ENCODE data around the gene IQGAP1. TPM values are rescaled to one million over a fixed set of nuclear protein-coding genes. Genes with fewer than 3 reads are reported as not detected.

IQGAP1 gene
- total RNA-seq, 1 experiment from 2014 or later: 106 TPM

DNA sequence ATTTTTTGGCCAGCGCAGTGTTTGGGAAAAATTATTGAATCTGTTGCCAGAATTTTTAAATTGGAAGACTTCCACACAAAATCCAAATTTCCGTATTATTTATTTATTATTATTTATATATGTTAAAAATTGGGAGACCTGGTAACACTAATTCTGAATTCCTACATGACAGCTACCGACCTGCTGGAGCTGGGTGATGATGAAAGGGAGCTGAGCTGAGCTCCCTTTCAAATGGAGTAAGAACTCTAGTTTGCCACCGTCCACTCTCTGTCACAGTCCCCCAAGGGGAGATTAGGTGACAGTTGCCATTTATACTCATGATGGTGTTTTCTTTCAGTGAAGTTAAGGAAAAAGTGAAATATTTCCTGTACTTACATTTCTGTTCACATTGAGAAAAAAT is 143.1 kb downstream of the IQGAP1 start:
- POLR2A ChIA-PET: no interaction called here
- Mint-ChIP-seq H3K27ac (no peak overlapping the region), H3K4me3 (peak overlapping the region; percentile 83)

DNA sequence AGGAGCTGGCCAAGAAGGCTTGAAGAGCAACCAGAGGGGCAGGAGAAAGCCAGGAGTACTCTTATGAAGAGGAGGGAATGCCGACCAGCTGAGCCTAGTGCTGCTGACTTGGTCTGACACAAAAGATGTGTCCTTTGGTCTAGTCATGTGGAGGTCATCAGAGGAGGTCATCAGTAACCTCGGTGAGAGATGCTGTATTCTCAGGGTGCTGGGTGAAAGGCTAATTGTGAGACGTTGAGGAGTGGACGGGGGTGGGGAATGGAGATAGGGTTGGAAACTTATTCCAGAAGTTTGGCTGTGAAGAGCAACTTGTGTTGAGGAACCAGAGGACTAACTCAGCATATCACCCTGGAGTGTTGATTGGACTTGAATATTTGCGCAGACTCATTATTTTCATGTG is 147.2 kb downstream of the IQGAP1 start:
- no peak overlapping the region for H3K4me3 Mint-ChIP-seq
- no peak for ATAC-seq
- POLR2A ChIA-PET: no interaction called here
- H3K27ac Mint-ChIP-seq: no peak overlapping the region
- peaks cover 33% of the 10 kb centered on the region for H3K27me3 Mint-ChIP-seq (ENCODE audit: low read depth)
- CTCF ChIA-PET: interaction anchor here (1.4 to 1.7 kb wide), 2 partner anchors 113 to 215 kb away, joined by 3 to 5 read pairs; no protein-coding TSS in a partner anchor
- H3K9me3 Mint-ChIP-seq: no peaks in the 10 kb centered on the region
- DNase-seq (ENCODE audit: low spot score): no peak
- H3K4me1 Mint-ChIP-seq: peaks cover 8% of the 10 kb centered on the region
- no peak for TF ChIP-seq NR1H2 (CRISPR knock-in tag; IDR thresholded peaks at IDR 0.05)
- TF ChIP-seq GRHL2 (CRISPR knock-in tag; IDR thresholded peaks at IDR 0.05; ENCODE audit: insufficient replicate concordance, severe bottlenecking): no peak
- TF ChIP-seq SOX15 (CRISPR knock-in tag; IDR thresholded peaks at IDR 0.05): no peak
- TF ChIP-seq NFE2L1 (CRISPR knock-in tag; IDR thresholded peaks at IDR 0.05): no peak
- TF ChIP-seq, protein P1, sequence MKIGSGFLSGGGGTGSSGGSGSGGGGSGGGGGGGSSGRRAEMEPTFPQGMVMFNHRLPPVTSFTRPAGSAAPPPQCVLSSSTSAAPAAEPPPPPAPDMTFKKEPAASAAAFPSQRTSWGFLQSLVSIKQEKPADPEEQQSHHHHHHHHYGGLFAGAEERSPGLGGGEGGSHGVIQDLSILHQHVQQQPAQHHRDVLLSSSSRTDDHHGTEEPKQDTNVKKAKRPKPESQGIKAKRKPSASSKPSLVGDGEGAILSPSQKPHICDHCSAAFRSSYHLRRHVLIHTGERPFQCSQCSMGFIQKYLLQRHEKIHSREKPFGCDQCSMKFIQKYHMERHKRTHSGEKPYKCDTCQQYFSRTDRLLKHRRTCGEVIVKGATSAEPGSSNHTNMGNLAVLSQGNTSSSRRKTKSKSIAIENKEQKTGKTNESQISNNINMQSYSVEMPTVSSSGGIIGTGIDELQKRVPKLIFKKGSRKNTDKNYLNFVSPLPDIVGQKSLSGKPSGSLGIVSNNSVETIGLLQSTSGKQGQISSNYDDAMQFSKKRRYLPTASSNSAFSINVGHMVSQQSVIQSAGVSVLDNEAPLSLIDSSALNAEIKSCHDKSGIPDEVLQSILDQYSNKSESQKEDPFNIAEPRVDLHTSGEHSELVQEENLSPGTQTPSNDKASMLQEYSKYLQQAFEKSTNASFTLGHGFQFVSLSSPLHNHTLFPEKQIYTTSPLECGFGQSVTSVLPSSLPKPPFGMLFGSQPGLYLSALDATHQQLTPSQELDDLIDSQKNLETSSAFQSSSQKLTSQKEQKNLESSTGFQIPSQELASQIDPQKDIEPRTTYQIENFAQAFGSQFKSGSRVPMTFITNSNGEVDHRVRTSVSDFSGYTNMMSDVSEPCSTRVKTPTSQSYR (CRISPR knock-in tag; IDR thresholded peaks at IDR 0.05): no peak
- no peak for TF ChIP-seq CREM (CRISPR knock-in tag; IDR thresholded peaks at IDR 0.05)
- TF ChIP-seq, protein P2, sequence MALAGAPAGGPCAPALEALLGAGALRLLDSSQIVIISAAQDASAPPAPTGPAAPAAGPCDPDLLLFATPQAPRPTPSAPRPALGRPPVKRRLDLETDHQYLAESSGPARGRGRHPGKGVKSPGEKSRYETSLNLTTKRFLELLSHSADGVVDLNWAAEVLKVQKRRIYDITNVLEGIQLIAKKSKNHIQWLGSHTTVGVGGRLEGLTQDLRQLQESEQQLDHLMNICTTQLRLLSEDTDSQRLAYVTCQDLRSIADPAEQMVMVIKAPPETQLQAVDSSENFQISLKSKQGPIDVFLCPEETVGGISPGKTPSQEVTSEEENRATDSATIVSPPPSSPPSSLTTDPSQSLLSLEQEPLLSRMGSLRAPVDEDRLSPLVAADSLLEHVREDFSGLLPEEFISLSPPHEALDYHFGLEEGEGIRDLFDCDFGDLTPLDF (CRISPR knock-in tag; IDR thresholded peaks at IDR 0.05): no peak
- TF ChIP-seq ZNF423 (CRISPR knock-in tag; IDR thresholded peaks at IDR 0.05): no peak
- TF ChIP-seq, protein P3, sequence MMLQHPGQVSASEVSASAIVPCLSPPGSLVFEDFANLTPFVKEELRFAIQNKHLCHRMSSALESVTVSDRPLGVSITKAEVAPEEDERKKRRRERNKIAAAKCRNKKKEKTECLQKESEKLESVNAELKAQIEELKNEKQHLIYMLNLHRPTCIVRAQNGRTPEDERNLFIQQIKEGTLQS (CRISPR knock-in tag; conservative IDR thresholded peaks at IDR 0.05): no peak
- no peaks in the 10 kb centered on the region for H3K36me3 Mint-ChIP-seq

More for the DNA sequence above, 143.1 kb downstream of the IQGAP1 start:
- no peak for TF ChIP-seq NR1H2 (CRISPR knock-in tag; IDR thresholded peaks at IDR 0.05)
- TF ChIP-seq, protein P4, sequence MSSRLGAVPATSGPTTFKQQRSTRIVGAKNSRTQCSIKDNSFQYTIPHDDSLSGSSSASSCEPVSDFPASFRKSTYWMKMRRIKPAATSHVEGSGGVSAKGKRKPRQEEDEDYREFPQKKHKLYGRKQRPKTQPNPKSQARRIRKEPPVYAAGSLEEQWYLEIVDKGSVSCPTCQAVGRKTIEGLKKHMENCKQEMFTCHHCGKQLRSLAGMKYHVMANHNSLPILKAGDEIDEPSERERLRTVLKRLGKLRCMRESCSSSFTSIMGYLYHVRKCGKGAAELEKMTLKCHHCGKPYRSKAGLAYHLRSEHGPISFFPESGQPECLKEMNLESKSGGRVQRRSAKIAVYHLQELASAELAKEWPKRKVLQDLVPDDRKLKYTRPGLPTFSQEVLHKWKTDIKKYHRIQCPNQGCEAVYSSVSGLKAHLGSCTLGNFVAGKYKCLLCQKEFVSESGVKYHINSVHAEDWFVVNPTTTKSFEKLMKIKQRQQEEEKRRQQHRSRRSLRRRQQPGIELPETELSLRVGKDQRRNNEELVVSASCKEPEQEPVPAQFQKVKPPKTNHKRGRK (CRISPR knock-in tag; IDR thresholded peaks at IDR 0.05; ENCODE audit: borderline replicate concordance): no peak
- TF ChIP-seq, protein P5, sequence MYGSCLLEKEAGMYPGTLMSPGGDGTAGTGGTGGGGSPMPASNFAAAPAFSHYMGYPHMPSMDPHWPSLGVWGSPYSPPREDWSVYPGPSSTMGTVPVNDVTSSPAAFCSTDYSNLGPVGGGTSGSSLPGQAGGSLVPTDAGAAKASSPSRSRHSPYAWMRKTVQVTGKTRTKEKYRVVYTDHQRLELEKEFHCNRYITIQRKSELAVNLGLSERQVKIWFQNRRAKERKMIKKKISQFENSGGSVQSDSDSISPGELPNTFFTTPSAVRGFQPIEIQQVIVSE (CRISPR knock-in tag; IDR thresholded peaks at IDR 0.05; ENCODE audit: borderline replicate concordance): no peak
- no peak for TF ChIP-seq RORB (CRISPR knock-in tag; IDR thresholded peaks at IDR 0.05)
- TF ChIP-seq, protein P6, sequence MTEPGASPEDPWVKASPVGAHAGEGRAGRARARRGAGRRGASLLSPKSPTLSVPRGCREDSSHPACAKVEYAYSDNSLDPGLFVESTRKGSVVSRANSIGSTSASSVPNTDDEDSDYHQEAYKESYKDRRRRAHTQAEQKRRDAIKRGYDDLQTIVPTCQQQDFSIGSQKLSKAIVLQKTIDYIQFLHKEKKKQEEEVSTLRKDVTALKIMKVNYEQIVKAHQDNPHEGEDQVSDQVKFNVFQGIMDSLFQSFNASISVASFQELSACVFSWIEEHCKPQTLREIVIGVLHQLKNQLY (CRISPR knock-in tag; IDR thresholded peaks at IDR 0.05): no peak
- TF ChIP-seq, protein P7, sequence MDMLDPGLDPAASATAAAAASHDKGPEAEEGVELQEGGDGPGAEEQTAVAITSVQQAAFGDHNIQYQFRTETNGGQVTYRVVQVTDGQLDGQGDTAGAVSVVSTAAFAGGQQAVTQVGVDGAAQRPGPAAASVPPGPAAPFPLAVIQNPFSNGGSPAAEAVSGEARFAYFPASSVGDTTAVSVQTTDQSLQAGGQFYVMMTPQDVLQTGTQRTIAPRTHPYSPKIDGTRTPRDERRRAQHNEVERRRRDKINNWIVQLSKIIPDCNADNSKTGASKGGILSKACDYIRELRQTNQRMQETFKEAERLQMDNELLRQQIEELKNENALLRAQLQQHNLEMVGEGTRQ (CRISPR knock-in tag; IDR thresholded peaks at IDR 0.05): no peak
- TF ChIP-seq, protein P8, sequence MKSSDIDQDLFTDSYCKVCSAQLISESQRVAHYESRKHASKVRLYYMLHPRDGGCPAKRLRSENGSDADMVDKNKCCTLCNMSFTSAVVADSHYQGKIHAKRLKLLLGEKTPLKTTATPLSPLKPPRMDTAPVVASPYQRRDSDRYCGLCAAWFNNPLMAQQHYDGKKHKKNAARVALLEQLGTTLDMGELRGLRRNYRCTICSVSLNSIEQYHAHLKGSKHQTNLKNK (CRISPR knock-in tag; IDR thresholded peaks at IDR 0.05): no peak
- TF ChIP-seq, protein P9, sequence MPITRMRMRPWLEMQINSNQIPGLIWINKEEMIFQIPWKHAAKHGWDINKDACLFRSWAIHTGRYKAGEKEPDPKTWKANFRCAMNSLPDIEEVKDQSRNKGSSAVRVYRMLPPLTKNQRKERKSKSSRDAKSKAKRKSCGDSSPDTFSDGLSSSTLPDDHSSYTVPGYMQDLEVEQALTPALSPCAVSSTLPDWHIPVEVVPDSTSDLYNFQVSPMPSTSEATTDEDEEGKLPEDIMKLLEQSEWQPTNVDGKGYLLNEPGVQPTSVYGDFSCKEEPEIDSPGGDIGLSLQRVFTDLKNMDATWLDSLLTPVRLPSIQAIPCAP (CRISPR knock-in tag; IDR thresholded peaks at IDR 0.05): no peak
- TF ChIP-seq, protein P10, sequence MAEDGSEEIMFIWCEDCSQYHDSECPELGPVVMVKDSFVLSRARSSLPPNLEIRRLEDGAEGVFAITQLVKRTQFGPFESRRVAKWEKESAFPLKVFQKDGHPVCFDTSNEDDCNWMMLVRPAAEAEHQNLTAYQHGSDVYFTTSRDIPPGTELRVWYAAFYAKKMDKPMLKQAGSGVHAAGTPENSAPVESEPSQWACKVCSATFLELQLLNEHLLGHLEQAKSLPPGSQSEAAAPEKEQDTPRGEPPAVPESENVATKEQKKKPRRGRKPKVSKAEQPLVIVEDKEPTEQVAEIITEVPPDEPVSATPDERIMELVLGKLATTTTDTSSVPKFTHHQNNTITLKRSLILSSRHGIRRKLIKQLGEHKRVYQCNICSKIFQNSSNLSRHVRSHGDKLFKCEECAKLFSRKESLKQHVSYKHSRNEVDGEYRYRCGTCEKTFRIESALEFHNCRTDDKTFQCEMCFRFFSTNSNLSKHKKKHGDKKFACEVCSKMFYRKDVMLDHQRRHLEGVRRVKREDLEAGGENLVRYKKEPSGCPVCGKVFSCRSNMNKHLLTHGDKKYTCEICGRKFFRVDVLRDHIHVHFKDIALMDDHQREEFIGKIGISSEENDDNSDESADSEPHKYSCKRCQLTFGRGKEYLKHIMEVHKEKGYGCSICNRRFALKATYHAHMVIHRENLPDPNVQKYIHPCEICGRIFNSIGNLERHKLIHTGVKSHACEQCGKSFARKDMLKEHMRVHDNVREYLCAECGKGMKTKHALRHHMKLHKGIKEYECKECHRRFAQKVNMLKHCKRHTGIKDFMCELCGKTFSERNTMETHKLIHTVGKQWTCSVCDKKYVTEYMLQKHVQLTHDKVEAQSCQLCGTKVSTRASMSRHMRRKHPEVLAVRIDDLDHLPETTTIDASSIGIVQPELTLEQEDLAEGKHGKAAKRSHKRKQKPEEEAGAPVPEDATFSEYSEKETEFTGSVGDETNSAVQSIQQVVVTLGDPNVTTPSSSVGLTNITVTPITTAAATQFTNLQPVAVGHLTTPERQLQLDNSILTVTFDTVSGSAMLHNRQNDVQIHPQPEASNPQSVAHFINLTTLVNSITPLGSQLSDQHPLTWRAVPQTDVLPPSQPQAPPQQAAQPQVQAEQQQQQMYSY (CRISPR knock-in tag; IDR thresholded peaks at IDR 0.05): no peak
- Mint-ChIP-seq H3K4me1 (peaks cover 5% of the 10 kb centered on the region), H3K36me3 (no peaks in the 10 kb centered on the region), H3K27me3 (ENCODE audit: low read depth) (peaks cover 55% of the 10 kb centered on the region), H3K9me3 (no peaks in the 10 kb centered on the region)
- no peak for ATAC-seq
- no peak for DNase-seq (ENCODE audit: low spot score)
- CTCF ChIA-PET: interaction anchor here (0.7 to 2.6 kb wide), 8 partner anchors 9 to 401 kb away, joined by 3 to 14 read pairs (median 4); partner anchors contain the start of genes CIB1, GDPGP1 and HDDC3

Data from WTC11 (cell line).